Measurements from ENCODE around the gene LYPD8.

DNA sequence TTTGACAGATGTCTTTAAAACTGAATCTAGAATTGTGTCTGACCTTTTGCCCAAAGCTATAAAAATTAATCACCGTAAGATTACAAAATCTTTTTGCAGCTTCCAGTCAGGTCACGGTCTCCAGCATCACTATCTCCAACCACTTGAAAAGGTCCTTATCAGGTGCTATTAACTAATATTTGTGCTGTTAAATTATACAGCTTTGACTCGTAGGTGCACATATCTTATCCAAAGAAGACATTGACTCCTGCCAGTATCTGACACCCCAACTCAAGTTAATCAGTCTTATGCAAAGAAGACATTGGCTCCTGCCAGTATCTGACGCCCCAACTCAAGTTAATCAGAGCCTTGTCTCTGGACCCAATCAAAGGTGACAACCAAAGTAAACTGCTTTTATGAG is 19.9 kb upstream of the LYPD8 start:
- TF ChIP-seq CTCF (IDR thresholded peaks at IDR 0.05) (no peak), EZH2 (IDR thresholded peaks at IDR 0.05) (no peak), EZH2phosphoT487 (IDR thresholded peaks at IDR 0.05) (no peak)

Measured in neural progenitor cell (in vitro differentiated cells).